HG02571 (cell line): Measurements from ENCODE around the gene KCNAB2.

Experiments
- ATAC-seq: cut with Tn5 transposase; IDR thresholded peaks from one replicate; pipeline ENCODE4 v1.9.1; 2021; ENCODE audit warnings: mild to moderate bottlenecking, moderate library complexity; ENCODE audit not compliant: unreplicated experiment

Gene KCNAB2

GRCh38 chr1:6124746-6125365, 79.2 kb downstream of the KCNAB2 start:
- no peak for ATAC-seq

DNA sequence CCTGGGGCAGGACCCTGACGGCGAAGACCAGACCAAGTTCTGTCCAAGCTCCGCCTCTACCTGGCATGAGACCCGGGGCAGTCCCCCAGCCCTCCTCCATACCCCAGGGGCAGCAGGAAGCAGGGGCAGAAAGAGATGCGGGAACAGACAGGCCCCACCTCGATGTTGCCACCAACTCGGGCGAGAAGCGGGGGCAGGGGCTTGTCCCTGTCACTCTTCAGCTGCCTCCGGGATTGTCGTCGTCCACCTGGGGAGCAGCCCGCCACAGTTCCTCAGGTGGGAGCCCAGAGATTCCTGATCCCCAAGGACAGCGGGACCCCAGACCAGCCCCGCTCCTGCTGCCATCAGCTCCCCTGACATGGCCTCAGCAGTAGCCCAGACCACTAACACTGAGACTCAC, 79.7 kb downstream of the KCNAB2 start:
- ATAC-seq = no peak

GRCh38 chr1:6126028-6126427, 80.3 kb downstream of the KCNAB2 start:
- ATAC-seq = no peak

DNA sequence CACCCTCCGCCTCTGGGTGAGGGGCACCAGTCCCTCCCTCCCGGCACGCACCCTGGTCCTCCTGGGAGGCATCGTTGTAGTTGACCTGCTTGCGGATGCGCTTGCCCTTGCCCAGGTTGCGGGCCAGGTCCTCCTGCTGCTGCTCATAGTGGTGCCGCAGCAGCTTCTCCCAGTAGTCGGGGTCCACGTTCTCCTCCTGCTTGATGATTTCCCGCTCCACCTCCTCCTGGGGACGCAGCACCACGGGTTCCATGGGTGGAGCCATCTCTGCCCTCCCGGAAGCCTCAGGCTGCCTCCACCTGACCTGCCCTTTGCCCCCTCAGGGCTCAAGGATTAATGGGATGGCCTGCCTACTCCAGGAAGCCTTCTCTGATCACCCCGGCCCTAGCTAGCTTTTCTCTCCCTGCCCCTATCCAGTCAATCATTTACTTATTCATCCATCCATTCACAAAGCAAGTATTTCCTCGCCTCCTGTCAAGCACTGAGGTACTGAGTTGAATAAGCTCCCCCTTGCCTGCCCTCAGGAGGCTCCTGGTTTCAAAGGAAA, 80.9 kb downstream of the KCNAB2 start:
- ATAC-seq = no peak

DNA sequence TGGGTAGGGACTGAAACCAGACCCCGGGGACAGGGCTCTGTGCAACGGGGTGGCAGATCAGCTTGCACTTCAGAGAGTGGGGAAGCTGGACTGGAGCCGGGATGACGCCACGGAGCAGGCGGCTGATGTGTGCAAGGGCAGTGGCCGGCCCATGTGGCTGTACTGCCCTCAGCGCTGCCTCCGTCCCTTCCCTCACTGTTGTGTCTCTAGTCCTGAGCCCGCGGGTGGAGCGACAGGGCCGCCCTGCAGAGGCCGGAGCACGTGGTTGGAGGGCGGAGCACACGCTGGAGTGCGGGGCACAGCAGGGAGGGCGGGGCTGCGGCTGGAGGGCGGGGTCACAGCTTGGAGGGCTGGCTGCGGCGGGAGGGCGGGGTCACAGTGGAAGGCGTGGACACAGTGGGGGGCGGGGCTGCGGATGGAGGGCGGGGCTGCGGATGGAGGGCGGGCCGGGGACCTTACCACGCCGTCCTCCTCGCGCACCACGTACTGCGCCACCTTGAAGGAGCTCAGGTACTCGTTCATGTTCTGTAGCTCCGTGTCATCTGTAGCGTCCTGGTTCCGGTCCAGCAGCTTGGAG, 82.0 kb downstream of the KCNAB2 start:
- ATAC-seq = no peak

DNA sequence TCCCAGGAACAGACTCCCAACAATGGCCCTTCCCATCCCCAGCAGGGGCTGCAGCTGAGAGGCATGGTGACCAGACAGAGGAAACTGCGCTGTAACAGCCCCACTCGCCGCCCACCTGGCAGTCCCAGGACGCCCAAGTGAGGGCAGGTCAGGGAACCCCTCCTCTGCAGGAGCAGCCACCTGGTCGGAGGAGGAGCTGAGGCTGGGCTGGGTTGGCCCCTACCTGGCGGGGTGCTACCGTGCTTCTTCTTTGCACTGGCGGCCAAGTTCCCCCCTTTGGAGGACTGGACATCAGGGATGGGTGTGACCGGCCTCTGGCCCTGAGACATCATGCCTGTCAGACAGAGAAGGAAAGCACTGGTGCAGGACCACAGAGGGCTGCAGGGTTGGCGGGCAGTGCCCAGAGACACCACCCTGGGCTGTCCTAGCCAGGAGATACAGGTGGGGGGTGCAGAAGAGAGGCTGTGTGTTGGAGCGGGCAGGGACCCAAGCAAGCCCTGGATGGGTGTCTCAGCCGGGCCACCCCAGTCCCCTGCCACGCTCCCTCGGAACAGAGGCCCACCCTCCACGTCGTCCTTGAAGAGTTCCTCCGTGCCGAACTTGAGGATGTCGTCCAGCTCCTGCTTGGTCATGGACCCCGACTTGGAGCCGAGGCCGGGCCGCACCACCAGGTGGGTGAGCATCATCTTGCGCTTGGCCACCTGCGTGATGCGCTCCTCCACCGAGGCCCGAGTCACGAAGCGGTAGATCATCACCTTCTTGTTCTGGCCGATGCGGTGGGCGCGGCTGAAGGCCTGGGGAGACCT, 82.8 kb downstream of the KCNAB2 start:
- no peak for ATAC-seq

- no peak for ATAC-seq
Measured at GRCh38 chr1:6129313-6129712, 83.6 kb downstream of the KCNAB2 start.

GRCh38 chr1:6130036-6130435, 84.3 kb downstream of the KCNAB2 start:
- no peak for ATAC-seq

GRCh38 chr1:6130596-6130995, 84.9 kb downstream of the KCNAB2 start:
- no peak for ATAC-seq

DNA sequence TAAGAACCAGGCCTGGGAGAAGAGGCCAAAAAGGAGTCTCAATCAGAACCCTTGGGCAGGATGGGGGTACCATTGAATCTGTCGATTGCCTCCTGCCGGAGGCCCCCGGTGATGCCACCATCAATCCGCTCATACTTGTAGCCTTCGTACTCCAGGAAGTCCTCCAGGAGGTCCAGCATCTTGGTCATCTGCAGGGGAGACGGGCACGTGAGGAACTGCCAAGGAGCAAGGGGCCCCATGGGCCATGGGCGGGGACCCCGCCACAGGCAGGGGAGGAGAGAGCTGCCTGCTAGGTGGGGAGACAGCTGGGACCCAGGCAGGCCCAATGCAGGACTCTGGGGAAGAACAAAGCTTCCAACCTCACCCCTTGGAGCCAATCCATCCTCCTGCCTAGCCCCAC, 85.9 kb downstream of the KCNAB2 start:
- no peak for ATAC-seq

- ATAC-seq = no peak
Measured at GRCh38 chr1:6133146-6133895, 87.6 kb downstream of the KCNAB2 start.

DNA sequence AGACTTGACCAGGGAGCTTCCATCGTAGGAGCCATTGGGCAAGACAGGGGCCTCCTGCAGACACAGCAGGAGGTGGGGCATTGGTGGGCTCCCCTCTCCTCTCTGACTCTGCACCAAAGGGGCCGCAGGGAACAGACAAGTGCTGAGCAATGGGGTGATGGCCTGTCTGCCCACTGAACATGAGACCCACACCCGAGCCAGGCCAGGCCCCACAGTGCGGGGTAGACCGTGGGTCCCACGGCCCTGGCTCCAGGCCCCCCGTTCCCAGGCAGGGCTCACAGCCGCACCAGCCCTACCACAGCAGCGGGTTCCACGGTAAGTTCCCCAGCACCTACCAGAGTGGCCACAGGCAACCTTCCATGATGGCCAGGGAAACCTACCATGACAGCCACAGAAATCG, 88.5 kb downstream of the KCNAB2 start:
- ATAC-seq = no peak

DNA sequence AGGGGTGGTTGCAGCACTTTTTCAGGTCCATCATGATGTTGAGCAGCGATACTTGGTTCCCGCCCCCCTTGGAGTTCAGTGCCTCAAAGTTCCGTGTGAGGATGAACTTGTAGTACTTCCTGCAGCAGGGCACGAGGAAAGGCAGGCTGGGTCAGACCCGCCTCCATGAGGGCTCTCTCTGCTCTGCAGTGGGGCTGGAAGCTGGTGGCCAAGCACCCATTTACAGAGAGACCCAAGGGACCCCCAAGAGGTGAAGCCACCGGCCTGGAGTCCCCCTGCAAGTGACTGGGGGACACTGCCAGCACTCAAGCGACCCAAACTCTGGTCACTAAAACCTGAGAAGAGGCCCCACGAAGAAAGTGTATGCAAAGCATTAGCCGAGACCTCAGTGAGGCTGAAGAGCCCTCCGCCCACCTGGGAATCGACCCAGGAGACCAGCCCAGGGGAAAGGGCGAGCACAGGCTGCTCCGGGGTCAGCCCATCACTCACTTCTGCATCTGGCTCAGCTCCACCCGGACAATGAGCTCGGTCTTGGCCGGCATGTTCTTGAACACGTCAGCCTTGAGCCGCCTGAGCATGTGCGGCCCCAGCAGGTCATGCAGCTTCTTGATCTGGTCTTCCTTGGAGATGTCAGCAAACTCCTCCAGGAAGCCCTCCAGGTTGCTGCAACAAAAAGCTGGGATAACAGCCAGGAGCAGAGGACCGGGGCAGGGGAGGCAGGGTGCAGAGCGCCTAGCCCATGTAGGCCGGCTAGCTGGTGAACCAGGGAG, 89.2 kb downstream of the KCNAB2 start:
- no peak for ATAC-seq

DNA sequence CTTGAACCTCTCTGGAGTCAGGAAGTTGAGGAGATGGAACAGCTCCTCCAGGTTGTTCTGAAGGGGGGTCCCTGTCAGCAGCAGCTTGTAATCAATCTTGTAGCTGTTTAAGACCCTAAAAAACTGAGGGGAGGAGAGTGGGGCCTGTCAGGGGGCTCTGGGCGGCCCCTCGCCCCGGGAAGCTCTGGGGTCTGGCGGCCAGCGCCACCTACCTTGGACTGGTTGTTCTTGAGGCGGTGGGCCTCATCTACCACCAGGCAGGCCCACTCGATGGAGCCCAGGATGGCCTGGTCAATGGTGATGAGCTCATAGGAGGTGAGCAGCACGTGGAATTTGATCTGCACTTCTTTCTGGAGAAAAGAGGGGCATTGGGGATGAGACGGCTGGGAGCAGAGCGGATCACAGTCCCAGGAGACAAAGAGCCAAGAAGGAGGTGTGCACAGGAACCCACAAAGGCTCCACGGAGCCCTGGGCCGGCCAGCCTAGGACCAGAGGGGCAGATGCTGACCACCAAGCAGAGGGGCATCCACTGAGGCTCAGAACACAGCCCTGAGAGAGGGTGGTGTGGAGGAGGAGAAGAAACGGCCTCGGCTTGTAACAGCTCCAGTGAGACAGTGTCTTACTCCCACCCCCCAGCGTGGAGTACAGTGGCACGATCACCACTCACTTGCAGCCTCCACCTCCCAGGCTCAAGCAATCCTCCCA, 91.0 kb downstream of the KCNAB2 start:
- ATAC-seq = no peak

DNA sequence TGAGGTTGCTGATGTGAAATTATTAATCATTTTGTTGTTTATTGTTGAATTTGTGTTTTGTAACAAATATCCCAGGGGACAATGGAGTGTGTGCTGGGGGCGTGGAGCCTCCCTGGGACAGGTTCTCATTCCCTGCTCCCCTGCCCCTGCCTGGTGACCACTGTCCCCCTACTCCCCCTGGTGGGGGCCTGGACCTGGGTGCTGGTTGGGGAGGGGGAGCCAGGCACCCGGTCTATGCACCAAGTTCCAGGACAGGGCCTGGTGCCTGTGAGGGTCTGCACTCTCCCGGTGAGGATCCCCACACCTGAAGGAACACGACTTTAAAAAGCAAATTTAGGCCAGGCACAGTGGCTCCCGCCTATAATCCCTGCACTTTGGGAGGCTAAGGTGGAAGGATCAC, 92.1 kb downstream of the KCNAB2 start:
- no peak for ATAC-seq

DNA sequence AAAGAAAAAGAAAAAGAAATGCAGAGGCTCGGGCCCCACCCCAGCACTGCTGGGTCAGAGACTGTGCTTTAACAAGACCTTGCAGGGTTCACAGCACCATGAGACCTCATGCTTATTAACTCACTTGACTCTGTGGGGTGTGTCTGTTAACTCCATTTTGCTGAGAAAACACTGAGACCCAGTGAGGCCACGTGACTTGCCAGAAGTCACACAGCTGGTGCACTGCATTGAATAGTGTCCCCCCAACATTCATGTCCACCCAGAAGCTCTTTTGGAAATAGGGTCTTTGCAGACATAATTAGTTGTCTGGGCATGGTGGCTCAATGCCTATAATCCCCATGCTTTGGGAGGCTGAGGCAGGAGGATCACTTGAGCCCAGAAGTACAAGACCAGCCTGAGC, 94.7 kb downstream of the KCNAB2 start:
- no peak for ATAC-seq

DNA sequence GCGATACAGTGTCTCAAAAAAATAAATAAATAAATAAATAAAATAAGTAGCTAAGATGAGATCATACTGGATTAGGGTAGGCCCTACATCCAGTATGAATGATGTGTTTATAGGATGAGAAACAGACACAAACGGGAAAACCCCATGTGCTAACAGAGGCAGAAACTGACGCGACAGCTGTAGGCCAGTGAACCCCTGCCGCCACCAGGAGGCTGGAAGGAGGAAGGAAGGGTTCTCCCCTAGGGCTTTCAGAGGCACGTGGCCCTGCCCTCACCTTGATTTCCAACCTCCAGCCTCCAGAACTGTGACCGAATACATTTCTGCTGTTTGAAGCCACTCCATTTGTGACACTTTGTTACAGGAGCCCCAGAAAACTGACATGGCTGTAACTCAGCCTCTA, 95.9 kb downstream of the KCNAB2 start:
- no peak for ATAC-seq

- no peak for ATAC-seq
Measured at GRCh38 chr1:6142036-6142621, 96.4 kb downstream of the KCNAB2 start.

DNA sequence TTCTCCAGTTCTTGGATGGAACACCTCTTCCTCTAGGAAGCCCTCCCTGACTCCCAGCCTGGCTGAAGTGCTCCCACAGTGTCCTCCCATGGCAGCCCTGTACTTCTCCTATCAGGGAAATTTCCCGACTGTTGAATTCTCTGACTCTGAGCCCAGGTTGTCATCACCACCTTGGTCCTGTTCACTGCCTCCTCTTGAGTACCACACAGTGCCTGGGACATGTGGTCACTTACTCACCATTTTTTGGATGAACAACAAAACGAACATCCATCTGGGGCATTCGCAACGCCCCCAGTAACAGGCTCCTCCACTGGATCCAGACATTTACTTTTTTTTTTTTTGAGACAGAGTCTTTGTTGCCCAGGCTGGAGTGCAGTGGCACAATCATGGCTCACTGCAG, 97.0 kb downstream of the KCNAB2 start:
- no peak for ATAC-seq

GRCh38 chr1:6143395-6143794, 97.7 kb downstream of the KCNAB2 start:
- no peak for ATAC-seq
